GM10248 (cell line): ENCODE measurements around the gene MED23.
"Not testable (repeated sequence)": the region's sequence is repeated elsewhere in the genome, so short reads cannot be mapped to it uniquely, and the experiment has no call there.

Experiments
- CTCF ChIA-PET: fragments of 300-600 bp; sonication (Branson Sonifier 250); formaldehyde crosslinking; extraction: SDS; loops from one replicate; lab custom pipeline; 2021; ENCODE audit warnings: antibody characterized with exemption; lab: Yijun Ruan, JAX
- POLR2A ChIA-PET: fragments of 350-650 bp; sonication (Branson Sonifier 250); formaldehyde crosslinking; extraction: SDS; loops from one replicate; lab custom pipeline; 2020; ENCODE audit warnings: antibody characterized with exemption; lab: Yijun Ruan, JAX
- DNase-seq: peaks from one replicate; pipeline ENCODE4 v3.0.0; 2012; ENCODE audit errors: extremely low spot score
- TF ChIP-seq, protein P1 (sequence below): IDR thresholded peaks from 2 replicates; pipeline ENCODE4 v1.5.1; 2012; ENCODE audit warnings: mild to moderate bottlenecking, low read depth; ENCODE audit errors: extremely low read depth, missing control alignments, control extremely low read depth

The MED23 gene

DNA sequence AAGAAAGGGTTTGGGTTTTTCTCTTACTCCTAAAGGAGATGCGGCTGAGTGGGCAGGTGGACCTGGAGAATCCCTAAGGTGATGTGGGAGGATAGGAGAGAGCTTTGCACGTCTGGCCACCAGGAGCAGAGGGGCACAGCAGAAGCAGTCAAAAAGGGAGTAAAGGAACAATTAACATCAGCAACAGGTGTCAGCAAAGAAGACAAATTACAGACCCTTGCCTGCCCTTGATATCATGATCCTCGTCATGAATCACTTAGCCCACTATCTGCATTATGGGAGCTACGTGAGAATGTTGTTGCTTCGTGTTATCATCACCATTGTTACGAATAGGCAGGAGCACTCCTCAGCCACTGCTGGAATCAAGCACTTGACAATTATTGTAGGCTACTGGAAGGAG is 80.6 kb downstream of the MED23 start:
- ChIA-PET POLR2A (no interaction called here), CTCF (interaction anchor here (3.1 kb wide), 1 partner anchor 14 kb away, joined by 13 read pairs; no protein-coding TSS in a partner anchor)
- DNase-seq = no peak

DNA sequence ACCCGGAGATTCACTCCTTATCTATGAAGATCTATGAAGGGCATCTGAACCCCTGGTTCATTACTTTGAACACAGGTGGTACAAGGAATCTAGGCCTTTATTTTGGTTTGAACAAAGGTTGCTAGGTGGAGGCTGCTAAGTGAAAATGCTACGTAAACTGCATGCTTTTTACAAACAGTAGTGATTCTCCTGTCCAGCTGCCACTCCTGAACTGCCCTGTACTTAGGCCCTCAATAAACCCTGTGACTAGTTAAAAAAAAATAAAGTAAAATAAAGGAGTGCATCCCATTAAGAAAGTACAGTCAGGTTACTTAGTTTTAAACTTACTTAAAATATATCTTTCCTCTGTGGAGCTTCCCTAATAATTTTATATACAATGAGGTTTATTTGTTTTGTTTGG is 82.7 kb downstream of the MED23 start:
- POLR2A ChIA-PET = no interaction called here
- TF ChIP-seq, protein P1, sequence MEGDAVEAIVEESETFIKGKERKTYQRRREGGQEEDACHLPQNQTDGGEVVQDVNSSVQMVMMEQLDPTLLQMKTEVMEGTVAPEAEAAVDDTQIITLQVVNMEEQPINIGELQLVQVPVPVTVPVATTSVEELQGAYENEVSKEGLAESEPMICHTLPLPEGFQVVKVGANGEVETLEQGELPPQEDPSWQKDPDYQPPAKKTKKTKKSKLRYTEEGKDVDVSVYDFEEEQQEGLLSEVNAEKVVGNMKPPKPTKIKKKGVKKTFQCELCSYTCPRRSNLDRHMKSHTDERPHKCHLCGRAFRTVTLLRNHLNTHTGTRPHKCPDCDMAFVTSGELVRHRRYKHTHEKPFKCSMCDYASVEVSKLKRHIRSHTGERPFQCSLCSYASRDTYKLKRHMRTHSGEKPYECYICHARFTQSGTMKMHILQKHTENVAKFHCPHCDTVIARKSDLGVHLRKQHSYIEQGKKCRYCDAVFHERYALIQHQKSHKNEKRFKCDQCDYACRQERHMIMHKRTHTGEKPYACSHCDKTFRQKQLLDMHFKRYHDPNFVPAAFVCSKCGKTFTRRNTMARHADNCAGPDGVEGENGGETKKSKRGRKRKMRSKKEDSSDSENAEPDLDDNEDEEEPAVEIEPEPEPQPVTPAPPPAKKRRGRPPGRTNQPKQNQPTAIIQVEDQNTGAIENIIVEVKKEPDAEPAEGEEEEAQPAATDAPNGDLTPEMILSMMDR = no peak
- CTCF ChIA-PET = interaction anchor here (0.6 to 3.1 kb wide), 3 partner anchors 12 to 195 kb away, joined by 3 to 13 read pairs (median 4); no protein-coding TSS in a partner anchor
- no peak for DNase-seq

More for the DNA sequence above, 80.6 kb downstream of the MED23 start:
- TF ChIP-seq, protein P1 = no peak

DNA sequence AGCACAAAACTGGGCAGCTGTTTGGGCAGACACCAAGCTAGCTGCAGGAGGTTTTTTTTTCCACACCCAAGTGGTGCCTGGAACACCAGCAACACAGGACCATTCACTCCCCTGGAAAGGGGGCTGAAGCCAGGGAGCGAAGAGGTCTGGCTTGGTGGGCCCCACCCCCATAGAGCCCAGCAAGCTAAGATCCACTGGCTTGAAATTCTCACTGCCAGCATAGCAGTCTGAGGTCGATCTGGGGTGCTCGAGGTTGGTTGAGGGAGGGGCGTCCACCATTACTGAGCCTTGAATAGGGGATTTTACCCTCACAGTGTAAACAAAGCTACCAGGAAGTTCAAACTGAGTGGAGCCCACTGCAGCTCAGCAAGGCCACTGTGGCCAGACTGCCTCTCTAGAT is 89.4 kb downstream of the MED23 start:
- CTCF ChIA-PET = interaction anchor here (1.7 kb wide), 1 partner anchor 37 kb away, joined by 3 read pairs; no protein-coding TSS in a partner anchor
- DNase-seq, POLR2A ChIA-PET: not testable (repeated sequence)

DNA sequence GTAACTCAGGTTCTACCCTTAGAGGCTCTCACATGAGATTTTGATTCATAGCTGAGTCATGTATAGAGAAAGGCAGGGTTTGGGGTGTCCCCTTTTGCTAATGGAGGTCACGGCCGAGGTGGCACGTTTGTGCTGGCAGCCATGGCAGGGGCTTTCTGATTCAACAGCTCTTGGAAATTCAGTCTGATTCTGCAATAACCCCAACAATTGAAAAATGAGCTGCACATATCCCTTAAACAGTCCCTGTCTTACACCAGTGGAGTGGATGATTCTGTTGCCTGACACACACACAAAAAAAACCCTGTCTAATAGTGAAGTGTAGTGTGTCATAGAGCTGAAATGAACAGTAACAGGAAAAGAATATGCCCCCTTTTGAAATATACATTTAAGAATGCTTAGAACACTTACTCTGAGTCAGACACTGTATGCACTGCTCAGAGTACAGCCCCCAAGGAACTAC is 95.4 kb downstream of the MED23 start:
- ChIA-PET CTCF (interaction anchor here (1.1 to 4.8 kb wide), 10 partner anchors 9 to 648 kb away, joined by 3 to 42 read pairs (median 9); no protein-coding TSS in a partner anchor), POLR2A (no interaction called here)
- TF ChIP-seq, protein P1 = no peak
- DNase-seq = peak; percentile 31

DNA sequence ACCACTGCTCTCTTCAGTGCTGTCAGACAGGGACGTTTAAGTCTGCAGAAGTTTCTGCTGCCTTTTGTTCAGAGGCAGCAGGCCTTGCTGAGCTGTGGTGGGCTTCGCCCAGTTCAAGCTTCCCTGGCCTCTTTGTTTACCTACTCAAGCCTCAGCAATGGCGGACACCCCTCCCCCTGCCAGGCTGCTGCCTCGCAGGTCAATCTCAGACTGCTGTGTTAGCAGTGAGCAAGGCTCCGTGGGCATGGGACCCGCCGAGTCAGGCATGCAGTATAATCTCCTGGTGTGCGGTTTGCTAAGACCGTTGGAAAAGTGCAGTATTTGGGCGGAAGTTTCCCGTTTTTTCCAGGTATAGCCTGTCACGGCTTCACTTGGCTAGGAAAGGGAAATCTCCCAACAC is 96.4 kb downstream of the MED23 start:
- DNase-seq, POLR2A ChIA-PET: not testable (repeated sequence)
- CTCF ChIA-PET = interaction anchor here (1.1 to 4.8 kb wide), 5 partner anchors 8 to 647 kb away, joined by 4 to 42 read pairs (median 6); partner anchors contain the start of gene MED23

DNA sequence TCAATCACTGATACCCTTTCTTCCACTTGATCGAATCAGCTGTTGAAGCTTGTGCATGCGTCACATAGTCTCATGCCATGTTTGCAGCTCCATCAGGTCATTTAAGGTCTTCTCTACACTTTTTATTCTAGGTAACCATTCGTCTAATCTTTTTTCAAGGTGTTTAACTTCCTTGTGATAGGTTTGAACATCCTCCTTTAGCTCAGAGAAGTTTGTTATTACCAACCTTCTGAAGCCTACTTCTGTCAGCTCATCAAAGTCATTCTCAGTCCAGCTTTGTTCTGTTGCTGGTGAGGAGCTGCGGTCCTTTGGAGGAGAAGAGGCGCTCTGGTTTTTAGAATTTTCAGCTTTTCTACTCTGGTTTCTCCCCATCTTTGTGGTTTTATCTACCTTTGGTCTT is 97.1 kb downstream of the MED23 start:
- CTCF ChIA-PET = interaction anchor here (1.4 to 4.8 kb wide), 2 partner anchors 11 to 97 kb away, joined by 4 to 42 read pairs; partner anchors contain the start of gene MED23
- DNase-seq, POLR2A ChIA-PET: not testable (repeated sequence)

DNA sequence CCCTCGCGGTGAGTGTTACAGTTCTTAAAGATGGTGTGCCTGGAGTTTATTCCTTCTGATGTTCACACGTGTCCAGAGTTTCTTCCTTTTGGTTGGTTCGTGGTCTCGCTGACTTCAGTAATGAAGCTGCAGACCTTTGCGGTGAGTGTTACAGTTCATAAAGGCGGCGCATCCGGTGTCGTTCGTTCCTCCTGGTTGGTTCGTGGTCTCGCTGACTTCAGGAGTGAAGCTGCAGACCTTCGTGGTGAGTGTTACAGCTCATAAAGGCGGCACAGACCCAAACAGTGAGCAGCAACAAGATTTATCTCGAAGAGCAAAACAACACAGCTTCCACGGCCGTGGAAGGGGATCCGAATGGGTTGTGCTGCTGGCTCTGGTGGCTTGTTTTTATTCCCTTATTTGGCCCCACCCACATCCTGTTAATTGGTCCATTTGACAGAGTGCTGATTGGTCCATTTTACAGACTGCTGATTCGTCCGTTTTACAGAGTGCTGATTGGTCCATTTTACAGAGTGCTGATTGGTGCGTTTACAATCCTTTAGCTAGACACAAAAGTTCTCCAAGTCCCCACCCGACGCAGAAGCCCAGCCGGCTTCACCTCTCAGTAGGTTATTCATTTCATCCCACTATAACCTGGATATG is 103.2 kb downstream of the MED23 start:
- ChIA-PET CTCF (interaction anchor here (0.8 to 2.1 kb wide), 2 partner anchors 8 to 9 kb away, joined by 3 to 6 read pairs; no protein-coding TSS in a partner anchor), POLR2A (no interaction called here)
- TF ChIP-seq, protein P1 = no peak
- no peak for DNase-seq

DNA sequence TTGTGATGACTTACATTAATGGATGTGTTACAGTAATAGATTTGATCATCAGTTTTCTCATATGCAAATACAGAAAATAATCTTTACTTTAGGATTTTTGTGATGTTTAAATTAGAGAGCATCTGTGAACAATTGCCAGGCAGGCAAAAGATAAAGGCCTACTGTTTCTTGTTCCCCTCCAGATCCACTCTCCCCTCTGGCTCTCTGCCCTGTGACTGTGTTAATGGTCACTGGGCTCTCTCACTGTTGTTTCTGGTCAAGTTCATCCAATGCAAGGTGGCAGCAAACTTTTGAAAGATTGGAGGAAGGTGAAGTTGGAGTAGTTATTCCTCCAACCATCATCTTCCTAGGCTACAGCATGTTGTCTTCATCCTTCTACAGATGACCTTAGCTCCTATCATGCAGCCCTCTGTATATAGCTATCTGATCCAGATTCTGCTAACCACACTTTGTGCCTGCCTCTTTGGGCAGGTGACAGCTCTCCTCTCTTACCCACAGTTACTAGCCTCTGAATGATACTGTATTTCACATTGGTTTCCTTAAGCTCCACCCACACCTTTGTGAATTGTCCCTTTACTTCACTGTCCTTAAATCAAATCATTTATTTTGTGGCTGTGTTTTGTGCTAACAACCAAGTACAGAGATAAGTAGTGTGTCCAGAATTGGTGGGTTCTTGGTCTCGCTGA is 103.9 kb downstream of the MED23 start:
- TF ChIP-seq, protein P1 = no peak
- POLR2A ChIA-PET = no interaction called here
- CTCF ChIA-PET = interaction anchor here (2.1 kb wide), 1 partner anchor 8 kb away, joined by 6 read pairs; no protein-coding TSS in a partner anchor

More for the DNA sequence above, 103.9 kb downstream of the MED23 start:
- no peak for DNase-seq
